ENCODE results near the gene APBA3.

Gene APBA3

DNA sequence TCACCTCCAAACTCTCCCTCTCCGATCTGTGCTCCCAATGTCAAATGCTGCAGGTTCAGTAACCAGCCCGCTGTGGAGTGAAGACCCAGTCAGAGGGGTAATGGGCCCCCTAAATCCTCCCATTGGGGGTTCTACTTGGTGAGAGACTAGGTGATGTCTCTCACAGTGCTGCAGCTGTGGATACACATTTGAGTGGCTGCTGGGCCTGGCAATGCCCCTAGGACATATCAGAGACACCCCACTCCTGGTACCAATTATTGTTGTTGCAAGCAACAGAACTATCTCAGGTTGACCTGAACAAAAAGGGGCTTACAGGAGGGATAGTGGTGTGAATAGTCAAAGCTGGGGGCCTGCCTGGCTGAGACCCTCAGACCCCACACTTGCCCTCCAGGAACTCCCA is 20.1 kb upstream of the APBA3 start:
- Mint-ChIP-seq H3K27ac (no peak overlapping the region), H3K4me1 (ENCODE audit: low read depth) (peaks cover 3% of the 10 kb centered on the region), H3K4me3 (no peak overlapping the region), H3K9me3 (peaks cover 19% of the 10 kb centered on the region), H3K36me3 (ENCODE audit: low read depth) (peaks cover 8% of the 10 kb centered on the region), H3K27me3 (ENCODE audit: low read depth) (peaks cover 9% of the 10 kb centered on the region)

DNA sequence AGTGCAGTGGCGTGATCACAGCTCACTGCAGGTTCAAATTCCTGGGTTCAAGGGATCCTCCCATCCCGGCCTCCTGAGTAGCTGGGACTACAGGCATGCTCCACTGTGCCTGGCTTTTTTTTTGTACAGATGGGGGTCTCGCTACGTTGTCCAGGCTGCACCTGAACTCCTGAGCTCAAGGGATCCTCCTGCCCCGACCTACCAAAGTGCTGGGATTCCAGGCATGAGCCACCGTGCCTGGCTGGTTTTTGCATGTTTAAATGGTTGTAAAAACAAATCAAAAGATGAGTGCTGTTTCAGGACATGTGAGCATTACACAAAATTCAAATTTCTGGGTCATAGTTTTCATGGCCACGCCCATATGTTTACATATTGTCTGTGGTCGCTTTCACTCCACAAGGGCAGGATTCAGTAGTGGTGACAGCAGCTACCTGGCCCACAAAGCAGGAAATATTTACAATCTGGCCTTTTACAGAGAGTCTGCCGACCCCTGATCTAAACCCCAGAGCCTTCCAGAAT is 19.4 kb upstream of the APBA3 start:
- peaks cover 8% of the 10 kb centered on the region for H3K36me3 Mint-ChIP-seq (ENCODE audit: low read depth)
- no peak overlapping the region for H3K4me3 Mint-ChIP-seq
- H3K27ac Mint-ChIP-seq = no peak overlapping the region
- H3K9me3 Mint-ChIP-seq = peaks cover 19% of the 10 kb centered on the region
- H3K27me3 Mint-ChIP-seq (ENCODE audit: low read depth) = peaks cover 8% of the 10 kb centered on the region
- peaks cover 3% of the 10 kb centered on the region for H3K4me1 Mint-ChIP-seq (ENCODE audit: low read depth)

DNA sequence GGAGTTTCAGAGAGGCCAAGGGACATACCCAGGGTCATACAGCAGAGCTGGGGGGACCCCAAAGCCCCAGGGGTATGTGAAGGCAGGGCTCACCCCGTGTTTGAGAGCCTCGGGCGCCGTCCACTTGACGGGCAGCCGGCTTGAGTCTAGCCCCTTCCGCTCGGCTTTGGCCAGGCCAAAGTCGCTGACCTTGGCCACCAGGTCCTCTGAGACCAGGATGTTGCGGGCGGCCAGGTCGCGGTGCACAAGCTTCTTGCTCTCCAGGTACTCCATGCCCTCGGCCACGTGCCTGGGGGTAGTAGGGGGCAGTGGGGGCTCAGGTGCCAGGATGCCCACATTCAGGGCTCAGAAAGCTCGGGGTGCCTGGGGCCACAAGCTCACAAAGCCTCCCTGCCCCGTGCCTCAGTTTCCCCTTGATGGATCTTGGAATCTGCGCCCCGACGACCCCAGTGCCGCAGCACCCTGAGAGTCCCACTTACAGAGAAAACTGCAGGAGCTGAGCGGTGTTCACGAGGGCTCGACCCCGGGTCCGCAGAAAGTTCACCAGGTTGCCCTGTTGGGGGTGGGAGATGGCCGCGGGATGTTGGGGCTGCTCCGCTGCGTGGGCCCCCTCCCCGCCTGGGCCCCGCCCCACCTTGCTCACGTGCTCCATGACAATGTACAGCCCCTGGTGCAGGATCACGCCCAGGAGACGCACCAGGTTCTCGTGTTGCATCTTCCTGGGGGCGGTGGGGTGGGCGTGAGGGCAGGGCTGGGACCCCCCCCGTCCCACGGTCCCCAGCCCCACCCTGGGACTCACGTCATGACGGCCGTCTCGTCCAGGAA is 17.6 kb upstream of the APBA3 start:
- Mint-ChIP-seq H3K4me1 (ENCODE audit: low read depth) (no peaks in the 10 kb centered on the region), H3K36me3 (ENCODE audit: low read depth) (peaks cover 8% of the 10 kb centered on the region), H3K27me3 (ENCODE audit: low read depth) (no peaks in the 10 kb centered on the region), H3K9me3 (peaks cover 19% of the 10 kb centered on the region), H3K27ac (no peak overlapping the region), H3K4me3 (no peak overlapping the region)

DNA sequence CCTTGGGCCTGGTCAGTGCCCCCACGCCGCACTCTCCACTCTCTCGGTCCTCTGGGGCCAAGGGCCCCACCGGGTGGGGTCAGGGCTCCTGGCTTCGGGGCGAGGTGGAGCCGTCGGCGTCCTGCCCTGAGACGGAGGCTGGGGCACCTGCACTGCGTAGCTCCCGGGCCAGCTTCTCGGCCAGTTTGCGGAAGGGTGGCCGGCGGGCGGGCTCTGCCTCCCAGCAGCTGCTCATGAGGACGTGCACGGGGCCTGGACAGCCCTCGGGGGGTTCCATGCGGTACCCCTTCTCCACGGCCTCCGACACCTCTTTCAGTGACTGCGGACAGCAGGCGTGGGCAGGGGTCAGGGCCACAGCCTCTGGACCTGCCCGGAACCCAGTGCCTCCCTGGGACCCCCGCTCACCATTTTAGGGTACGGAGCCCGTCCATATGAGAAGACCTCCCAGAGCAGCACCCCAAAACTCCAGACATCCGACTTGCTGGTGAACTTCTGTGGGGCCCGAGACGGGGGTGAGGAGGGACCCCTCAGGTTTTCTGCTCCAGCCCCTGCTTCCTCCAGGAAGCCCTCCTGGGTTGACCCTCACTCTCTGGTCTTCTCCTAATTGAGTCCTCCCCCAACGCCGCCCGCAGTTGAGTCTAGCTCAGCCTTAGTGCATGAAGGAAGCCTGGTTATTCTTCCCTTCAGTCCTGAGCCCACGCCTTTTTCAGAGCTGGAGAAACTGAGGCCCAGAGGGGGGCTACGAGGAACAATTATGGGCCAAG is 16.8 kb upstream of the APBA3 start:
- H3K27me3 Mint-ChIP-seq (ENCODE audit: low read depth) = no peaks in the 10 kb centered on the region
- no peak overlapping the region for H3K27ac Mint-ChIP-seq
- H3K4me1 Mint-ChIP-seq (ENCODE audit: low read depth) = peaks cover 2% of the 10 kb centered on the region
- peaks cover 19% of the 10 kb centered on the region for H3K9me3 Mint-ChIP-seq
- peaks cover 8% of the 10 kb centered on the region for H3K36me3 Mint-ChIP-seq (ENCODE audit: low read depth)
- no peak overlapping the region for H3K4me3 Mint-ChIP-seq

DNA sequence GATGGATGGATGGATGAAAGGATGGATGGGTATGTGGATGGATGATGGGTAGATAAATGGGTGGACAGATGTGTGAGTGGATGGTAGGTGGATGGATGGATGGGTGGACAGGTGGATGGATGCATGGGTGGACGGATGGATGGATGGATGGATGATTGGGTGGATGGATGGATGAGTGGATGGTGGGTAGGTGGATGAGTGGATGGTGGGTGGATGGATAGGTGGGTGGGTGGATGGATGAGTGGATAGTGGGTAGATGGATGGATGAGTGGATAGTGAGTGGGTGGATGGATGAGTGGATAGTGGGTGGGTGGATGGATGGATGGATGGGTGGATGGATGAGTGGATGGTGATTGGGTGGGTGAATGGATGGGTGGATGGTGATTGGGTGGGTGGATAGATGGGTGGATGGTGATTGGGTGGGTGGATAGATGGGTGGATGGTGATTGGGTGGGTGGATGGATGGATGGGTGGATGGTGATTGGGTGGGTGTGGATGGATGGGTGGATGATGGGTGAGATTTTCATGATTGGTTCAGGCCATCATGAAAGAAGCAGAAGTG is 15.1 kb upstream of the APBA3 start:
- Mint-ChIP-seq H3K27ac (no peak overlapping the region), H3K9me3 (peaks cover 6% of the 10 kb centered on the region), H3K4me1 (ENCODE audit: low read depth) (peaks cover 2% of the 10 kb centered on the region)

DNA sequence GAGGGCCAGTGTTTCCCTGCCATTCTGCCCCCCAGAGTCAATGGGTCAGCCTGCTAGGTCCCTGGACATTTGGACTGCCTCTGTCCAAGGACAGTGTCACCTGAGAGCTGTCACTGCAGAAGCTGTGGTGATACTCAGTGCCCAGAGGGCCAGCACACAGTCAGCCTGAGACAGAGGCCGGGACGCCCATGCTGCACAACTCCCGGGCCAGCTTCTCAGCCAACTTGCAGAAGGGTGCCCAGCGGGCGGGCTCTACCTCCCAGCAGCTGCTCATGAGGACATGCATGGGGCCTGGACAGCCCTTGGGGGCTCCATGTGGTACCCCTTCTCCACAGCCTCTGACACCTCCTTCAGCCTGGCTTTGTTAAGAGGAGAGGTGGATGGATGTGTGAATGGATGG is 14.3 kb upstream of the APBA3 start:
- Mint-ChIP-seq H3K27me3 (ENCODE audit: low read depth) (no peaks in the 10 kb centered on the region), H3K4me3 (no peak overlapping the region), H3K4me1 (ENCODE audit: low read depth) (peaks cover 2% of the 10 kb centered on the region), H3K9me3 (peaks cover 1% of the 10 kb centered on the region), H3K27ac (no peak overlapping the region), H3K36me3 (ENCODE audit: low read depth) (peaks cover 2% of the 10 kb centered on the region)

More for the DNA sequence above, 15.1 kb upstream of the APBA3 start:
- Mint-ChIP-seq H3K36me3 (ENCODE audit: low read depth) (peaks cover 1% of the 10 kb centered on the region), H3K4me3 (no peak overlapping the region), H3K27me3 (ENCODE audit: low read depth) (no peaks in the 10 kb centered on the region)

DNA sequence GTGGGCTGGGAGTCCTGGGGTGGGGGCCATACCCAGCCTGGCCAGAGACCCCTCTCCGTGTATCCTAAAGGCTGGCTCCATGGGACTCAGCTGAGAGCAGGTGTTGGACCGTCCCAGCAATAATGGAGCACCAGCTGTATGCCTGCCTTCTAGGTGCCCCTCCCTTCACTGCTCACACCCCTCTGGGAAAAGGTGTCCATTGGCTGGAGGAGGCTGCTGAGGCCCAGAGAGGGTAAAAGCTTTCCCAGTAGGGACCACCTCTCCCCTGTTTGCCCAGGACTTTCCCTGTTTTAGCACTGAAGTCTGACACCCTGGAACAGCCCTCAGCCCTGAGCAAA is 13.9 kb upstream of the APBA3 start:
- Mint-ChIP-seq H3K27me3 (ENCODE audit: low read depth) (no peaks in the 10 kb centered on the region), H3K4me3 (no peak overlapping the region), H3K36me3 (ENCODE audit: low read depth) (peaks cover 2% of the 10 kb centered on the region), H3K4me1 (ENCODE audit: low read depth) (peaks cover 2% of the 10 kb centered on the region), H3K9me3 (no peaks in the 10 kb centered on the region), H3K27ac (no peak overlapping the region)

DNA sequence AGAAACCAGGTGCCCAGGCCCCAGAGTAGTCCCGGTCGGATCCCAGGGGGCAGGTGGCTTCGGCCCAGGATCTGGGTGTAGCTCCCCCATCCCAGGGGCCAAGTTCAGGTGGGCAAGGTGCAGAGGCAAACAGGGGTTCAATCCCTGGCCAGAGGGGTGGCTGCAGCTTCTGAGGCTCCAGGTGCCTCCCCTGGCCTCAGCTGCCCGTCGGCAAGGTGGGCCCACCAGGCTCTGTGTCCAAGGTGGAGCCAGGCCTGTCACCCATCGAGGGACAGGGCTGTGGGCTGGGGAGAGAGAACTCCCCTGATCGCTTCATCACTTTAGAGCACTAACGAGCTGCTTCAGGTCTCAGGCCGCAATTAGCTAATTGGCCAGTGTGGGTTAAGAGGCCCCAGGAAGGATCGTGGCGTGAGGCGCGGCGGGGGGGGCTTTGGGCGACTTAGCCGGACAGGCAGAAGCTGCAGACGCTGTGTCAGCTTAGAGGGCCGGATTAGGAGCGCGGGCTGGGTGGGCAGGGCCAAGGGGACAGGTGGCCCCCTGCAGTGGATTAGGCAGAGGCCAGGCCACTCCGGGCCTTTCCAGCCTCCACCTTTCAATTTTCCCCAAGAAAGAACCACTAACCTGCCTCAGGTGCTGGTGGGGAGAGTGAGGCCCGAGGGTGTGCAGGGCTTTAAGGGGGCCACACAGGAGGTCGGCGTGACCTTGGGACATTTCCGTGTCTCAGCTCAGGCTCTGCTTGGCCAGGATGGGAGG is 13.3 kb upstream of the APBA3 start:
- no peak overlapping the region for H3K27ac Mint-ChIP-seq
- peaks cover 2% of the 10 kb centered on the region for H3K36me3 Mint-ChIP-seq (ENCODE audit: low read depth)
- no peaks in the 10 kb centered on the region for H3K27me3 Mint-ChIP-seq (ENCODE audit: low read depth)
- no peak overlapping the region for H3K4me3 Mint-ChIP-seq
- peaks cover 2% of the 10 kb centered on the region for H3K4me1 Mint-ChIP-seq (ENCODE audit: low read depth)
- H3K9me3 Mint-ChIP-seq = no peaks in the 10 kb centered on the region

DNA sequence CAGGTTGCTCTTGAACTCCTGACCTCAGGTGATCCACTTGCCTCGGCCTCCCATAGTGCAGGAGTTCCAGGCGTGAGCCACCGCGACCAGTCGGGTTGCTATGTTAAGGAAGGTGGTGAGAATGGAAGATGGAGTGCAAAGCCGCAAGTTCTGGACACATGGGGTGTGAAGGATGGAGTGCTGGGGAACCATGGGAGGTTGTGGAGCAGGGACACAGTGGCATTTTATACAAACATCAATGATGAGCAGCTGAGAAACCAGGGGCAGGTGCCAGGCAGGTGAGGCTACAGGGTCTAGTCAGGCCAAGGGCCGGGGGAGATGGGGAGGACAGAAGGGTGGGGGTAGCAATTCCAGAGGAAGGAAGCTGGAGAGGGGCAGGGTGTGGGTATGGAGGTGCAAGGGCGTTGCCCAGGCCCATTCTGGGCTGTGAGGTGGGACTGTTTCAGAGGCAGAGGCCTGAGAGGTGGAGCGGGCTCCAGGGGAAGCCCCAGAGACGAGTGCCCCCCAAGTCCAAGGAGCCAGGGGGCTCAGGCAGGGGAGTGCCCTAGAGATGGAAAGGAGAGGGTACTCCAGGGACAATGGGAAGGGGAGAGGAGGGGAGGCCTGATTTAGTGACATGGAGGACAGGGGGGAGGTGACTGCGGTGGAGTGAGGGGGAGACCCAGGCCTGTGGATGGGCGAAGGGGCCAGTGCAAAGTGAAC is 12.5 kb upstream of the APBA3 start:
- Mint-ChIP-seq H3K9me3 (no peaks in the 10 kb centered on the region), H3K4me1 (ENCODE audit: low read depth) (peaks cover 2% of the 10 kb centered on the region), H3K4me3 (no peak overlapping the region), H3K36me3 (ENCODE audit: low read depth) (peaks cover 4% of the 10 kb centered on the region), H3K27me3 (ENCODE audit: low read depth) (no peaks in the 10 kb centered on the region), H3K27ac (no peak overlapping the region)

DNA sequence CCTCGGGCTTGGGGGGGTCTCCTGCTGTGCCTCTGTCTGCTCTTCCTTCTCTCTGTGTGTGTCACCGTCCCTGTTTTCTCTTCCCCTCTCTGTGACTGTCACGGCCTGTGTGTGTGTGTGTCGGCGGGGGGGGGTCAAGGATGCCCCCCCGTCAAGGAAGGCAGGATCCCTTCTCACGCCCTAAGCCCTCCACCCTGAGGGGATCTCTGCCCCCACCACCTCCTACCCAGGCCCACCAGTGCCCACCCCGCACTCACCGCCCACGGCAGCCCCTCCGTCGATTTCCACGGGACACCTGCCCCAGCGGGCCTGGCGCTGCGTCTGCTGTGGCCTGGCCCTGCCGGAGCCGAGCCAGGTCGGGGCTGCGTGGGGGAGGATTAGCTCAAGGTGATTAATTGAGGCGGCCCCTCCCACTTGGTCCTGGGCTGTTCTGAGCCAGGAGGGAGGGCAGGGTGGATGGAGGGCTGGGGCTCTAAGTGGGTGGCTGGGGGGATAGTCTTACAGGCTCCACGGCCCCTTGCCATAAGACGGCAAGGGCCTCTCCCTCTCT is 10.5 kb upstream of the APBA3 start, which contains the start of gene RAX2:
Gene RAX2 (minus strand): TSS at position 323 of the 550 bp plus-strand sequence. CDS start 486 bp downstream, outside the sequence.
- peaks cover 2% of the 10 kb centered on the region for H3K4me1 Mint-ChIP-seq (ENCODE audit: low read depth)
- no peaks in the 10 kb centered on the region for H3K27me3 Mint-ChIP-seq (ENCODE audit: low read depth)
- H3K36me3 Mint-ChIP-seq (ENCODE audit: low read depth) = peaks cover 7% of the 10 kb centered on the region
- no peaks in the 10 kb centered on the region for H3K9me3 Mint-ChIP-seq
- no peak within 1 kb of the TSS for H3K4me3 Mint-ChIP-seq
- H3K27ac Mint-ChIP-seq = no peak within 1 kb of the TSS

DNA sequence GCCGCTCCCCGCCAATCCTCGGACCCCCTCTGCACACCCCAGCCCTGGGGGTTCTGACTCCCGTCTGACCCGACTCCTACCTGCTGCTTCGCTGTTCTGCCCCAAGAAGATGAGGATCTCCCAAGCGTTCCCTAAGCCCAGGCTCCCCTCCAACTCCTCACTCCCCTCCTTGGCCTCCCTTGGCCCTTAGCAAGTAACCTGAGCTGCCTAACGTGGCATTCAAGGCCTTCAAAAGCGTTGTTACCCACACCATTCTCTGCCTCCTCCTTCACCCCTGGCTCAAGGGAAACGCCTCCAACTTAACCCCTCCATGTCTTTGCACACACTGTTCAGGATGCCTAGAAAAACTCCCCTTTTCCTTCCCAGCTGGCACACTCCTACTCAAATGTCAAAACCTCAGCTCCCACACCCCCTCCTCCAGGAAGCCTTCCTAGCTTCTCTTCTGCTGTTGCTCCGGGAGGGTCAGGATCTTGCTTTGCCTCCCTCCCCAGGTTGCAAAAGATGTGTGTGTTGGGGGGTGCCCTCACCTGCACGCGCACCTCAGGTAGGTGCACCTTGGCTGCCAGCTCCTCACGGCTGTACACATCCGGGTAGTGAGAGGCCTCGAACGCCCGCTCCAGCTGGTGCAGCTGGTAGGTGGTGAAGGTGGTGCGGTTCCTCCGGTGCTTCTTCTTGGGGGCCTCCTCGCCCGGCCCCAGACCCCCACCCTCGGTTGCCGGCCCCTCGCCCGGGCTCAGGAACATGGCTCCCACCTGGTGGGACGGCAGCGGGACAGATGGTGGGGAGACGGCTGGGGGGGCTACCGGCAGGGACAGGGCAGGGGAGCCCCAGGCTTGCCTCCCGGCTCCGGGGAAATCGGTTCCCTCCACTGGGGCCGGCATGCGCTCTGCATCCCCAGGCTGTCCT is 9.8 kb upstream of the APBA3 start:
- Mint-ChIP-seq H3K36me3 (ENCODE audit: low read depth) (peaks cover 12% of the 10 kb centered on the region), H3K4me3 (no peak overlapping the region), H3K4me1 (ENCODE audit: low read depth) (peaks cover 9% of the 10 kb centered on the region), H3K9me3 (no peaks in the 10 kb centered on the region), H3K27ac (no peak overlapping the region), H3K27me3 (ENCODE audit: low read depth) (no peaks in the 10 kb centered on the region)

DNA sequence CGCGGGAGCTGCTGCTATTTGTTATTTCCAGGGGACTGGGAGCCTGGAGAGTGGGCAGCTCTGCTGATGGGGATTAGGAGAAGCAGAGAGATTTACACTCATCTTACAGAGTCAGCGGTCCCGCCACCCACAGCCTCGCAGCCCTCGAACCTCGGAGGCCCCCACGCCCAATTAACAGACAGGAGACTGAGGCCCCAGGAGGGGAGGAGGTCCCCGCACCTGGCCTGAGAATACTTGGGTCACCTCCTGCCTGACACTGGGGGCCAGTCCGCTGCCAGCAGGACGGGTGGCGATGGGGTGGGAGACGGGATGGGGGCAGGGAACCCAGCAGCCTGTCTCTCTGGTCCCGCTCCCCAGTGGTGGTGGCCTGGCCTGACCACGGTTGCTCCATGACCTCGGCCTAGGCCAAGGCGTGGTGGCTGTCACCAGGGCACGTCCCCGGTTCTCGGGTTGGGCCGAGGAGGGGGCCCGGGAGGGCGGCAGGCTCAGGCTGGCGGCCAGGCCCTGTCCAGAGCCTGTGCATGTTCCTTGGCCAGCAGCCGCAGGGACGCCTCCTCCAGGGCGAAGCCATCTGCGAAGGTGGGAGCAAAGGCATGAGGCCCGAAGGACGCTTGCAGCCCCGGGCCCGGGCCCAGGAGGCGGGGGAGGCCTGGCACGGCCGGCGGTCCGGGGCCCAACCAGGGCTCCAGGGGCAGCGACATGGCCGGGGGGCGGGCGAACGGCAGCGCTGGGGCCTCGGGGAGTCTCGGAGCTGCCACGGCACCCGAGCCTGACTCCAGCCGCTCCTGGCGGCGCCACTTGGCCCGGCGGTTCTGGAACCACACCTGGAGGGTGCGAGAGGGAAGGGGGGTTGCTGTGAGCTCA is 8.9 kb upstream of the APBA3 start:
- no peak overlapping the region for H3K27ac Mint-ChIP-seq
- H3K4me1 Mint-ChIP-seq (ENCODE audit: low read depth) = peaks cover 10% of the 10 kb centered on the region
- peaks cover 13% of the 10 kb centered on the region for H3K36me3 Mint-ChIP-seq (ENCODE audit: low read depth)
- no peaks in the 10 kb centered on the region for H3K9me3 Mint-ChIP-seq
- H3K27me3 Mint-ChIP-seq (ENCODE audit: low read depth) = no peaks in the 10 kb centered on the region
- no peak overlapping the region for H3K4me3 Mint-ChIP-seq
